Right cardiac atrium (tissue), 5 donors: ENCODE results near the gene C22orf23. TPM values are rescaled to one million over a fixed set of nuclear protein-coding genes. Genes with fewer than 3 reads are reported as not detected.

Experiments
- ATAC-seq, 2 donors: fragments of 200-7000 bp; cut with Tn5 transposase; one replicate each; pipeline versions ENCODE4 v1.8.0 to v1.9.1; 2020; ENCODE audit warnings: moderate library complexity in 2 of 2, mild to moderate bottlenecking in 1 of 2
- DNase-seq, 3 donors: peaks; one replicate each; pipeline ENCODE4 v3.0.0-alpha.2; 2020
- H3K27ac ChIP-seq: one replicate; pipeline ENCODE4 v1.5.1; 2013; ENCODE audit warnings: mild to moderate bottlenecking, low read length, control low read depth, moderate library complexity
- H3K27me3 ChIP-seq: one replicate; pipeline ENCODE4 v1.6.1; 2013; ENCODE audit not compliant: control insufficient read depth, insufficient read depth
- H3K4me1 ChIP-seq: one replicate; pipeline ENCODE4 v1.6.1; 2013; ENCODE audit warnings: low read length; ENCODE audit not compliant: control insufficient read depth, insufficient read depth
- H3K4me3 ChIP-seq: one replicate; pipeline ENCODE4 v1.5.1; 2013; ENCODE audit warnings: low read length, control low read depth
- H3K9me3 ChIP-seq: one replicate; pipeline ENCODE4 v1.6.1; 2013; ENCODE audit warnings: low read length; ENCODE audit not compliant: control insufficient read depth
- WGBS: extraction: QIAGEN DNeasy Blood & Tissue Kit; methylation state at CpG from one replicate; pipeline ENCODE4 v1.1.7; 2013; 5-methylcytosine and 5-hydroxymethylcytosine counted together
- intact Hi-C, 4 donors: fragments of 100-400 bp; cut with DNase I; formaldehyde crosslinking; loops; one replicate each; pipeline versions ENCODE4 v1.11.0 to v1.14.0; 2022 to 2023
- microRNA-seq, 2 donors: library from miRNA; unstranded; fragments of <30 nt; microRNA quantifications; one replicate each; pipeline ENCODE4 v1.2.0, GENCODE V29; 2020 to 2021
- polyA plus RNA-seq: library from polyadenylated mRNA; stranded (reverse); fragments of 200-250 nt; gene quantifications from one replicate; pipeline ENCODE4 v1.2.3, GENCODE V29; 2013
- total RNA-seq, 4 donors: library from RNA; stranded (reverse); fragmentation: NEBNext Ultra II Directional; extraction: Animal tissue kit (Norgen Biotek cat#: 25700); gene quantifications; one replicate each; pipeline ENCODE4 v1.2.1, GENCODE V29; 2021
- donor health status: healthy with polysubstance abuse.
- donor health status: DM: no; HTN: yes; CAD: no.
- donor health status: DM: no; HTN: no; CAD: no.
- donor health status: DM: no; HTN: yes; CAD: no; lungs with severe emphysema.
- donor health status: DM: yes; HTN: yes; CAD: no.

Gene C22orf23
- total and polyA plus RNA-seq, 5 donors = 0.19 to 0.54 (median 0.34) TPM

DNA sequence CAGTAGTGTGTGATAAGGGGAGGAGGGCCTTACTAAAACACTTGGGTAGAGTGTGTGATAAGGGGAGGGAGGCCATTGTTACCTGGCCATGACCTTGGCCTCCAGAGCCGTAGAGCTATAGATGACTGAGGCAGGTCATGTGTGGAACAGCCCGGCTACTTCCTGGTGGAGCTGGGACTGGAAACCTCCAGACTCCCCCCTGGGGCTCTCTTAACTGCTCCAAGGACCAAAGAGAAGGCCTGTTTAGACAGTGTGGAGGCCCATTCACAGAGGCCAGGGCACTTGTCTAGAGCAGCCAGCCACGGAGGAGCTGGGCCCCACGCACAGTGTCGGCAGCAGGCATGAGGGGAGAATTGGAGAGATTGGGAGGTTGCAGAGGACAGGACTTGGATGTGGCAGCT is 59.8 kb downstream of the C22orf23 start:
- DNase-seq (no peak), ATAC-seq (peak; percentile 9)
- 68% methylated on average over 5 of the region's 5 CpGs for WGBS
- Histone ChIP-seq H3K9me3 (no peaks in the 10 kb centered on the region), H3K4me1 (peaks cover 21% of the 10 kb centered on the region), H3K4me3 (no peak overlapping the region), H3K27me3 (no peaks in the 10 kb centered on the region), H3K27ac (no peak overlapping the region)
- intact Hi-C loops = no loop called here

Small RNAs within 50 kb of the gene (microRNA-seq; reads per million reads assigned to microRNA genes)
- gene MIR4534 (0 to 0.54 reads per million in 2 donors), gene MIR6820 (0.84 to 1.6 reads per million in 2 donors)

Other genes with a start within 250 kb of the C22orf23 start
- gene GCAT, start 145.7 kb downstream of the C22orf23 start, total RNA-seq = 10 to 100 TPM; 10.3 to 20.2 (median 15.3) TPM
- 19.5 TPM for gene GCAT, start 145.7 kb downstream of the C22orf23 start, polyA plus RNA-seq
- not detected for gene GALR3, start 130.2 kb downstream of the C22orf23 start, total RNA-seq
- gene GALR3, start 130.2 kb downstream of the C22orf23 start, polyA plus RNA-seq = not detected
- gene ANKRD54, start 109.3 kb downstream of the C22orf23 start, total RNA-seq = 10 to 100 TPM; 10.9 to 16.5 (median 14.5) TPM
- gene ANKRD54, start 109.3 kb downstream of the C22orf23 start, polyA plus RNA-seq = 12.1 TPM
- 100 to 1,000 TPM; 291 to 354 (median 334) TPM for gene EIF3L, start 104.2 kb downstream of the C22orf23 start, total RNA-seq
- gene EIF3L, start 104.2 kb downstream of the C22orf23 start, polyA plus RNA-seq = 144 TPM
- gene MICALL1, start 47.3 kb downstream of the C22orf23 start, total RNA-seq = 10 to 100 TPM; 11.5 to 17.0 (median 14.2) TPM
- gene MICALL1, start 47.3 kb downstream of the C22orf23 start, polyA plus RNA-seq = 9.8 TPM
- gene POLR2F, start 98 bp upstream of the C22orf23 start, total RNA-seq = 10 to 100 TPM; 62.1 to 85.5 (median 76.9) TPM
- 159 TPM for gene POLR2F, start 98 bp upstream of the C22orf23 start, polyA plus RNA-seq
- 1 to 10 TPM; 3.5 to 5.9 (median 4.6) TPM for gene SOX10, start 31.0 kb upstream of the C22orf23 start, total RNA-seq
- 5.8 TPM for gene SOX10, start 31.0 kb upstream of the C22orf23 start, polyA plus RNA-seq
- 10 to 100 TPM; 23.8 to 26.5 (median 25.0) TPM for gene PICK1, start 103.8 kb upstream of the C22orf23 start, total RNA-seq
- 31.3 TPM for gene PICK1, start 103.8 kb upstream of the C22orf23 start, polyA plus RNA-seq
- gene SLC16A8, start 130.6 kb upstream of the C22orf23 start, total RNA-seq = under 1 TPM in 3 of 4 donors, not detected in 1; 0.41 to 0.68 (median 0.57) TPM
- gene SLC16A8, start 130.6 kb upstream of the C22orf23 start, polyA plus RNA-seq = 0.63 TPM
- under 1 TPM in 2 of 4 donors, not detected in 2; 0.17 to 0.53 TPM for gene BAIAP2L2, start 157.1 kb upstream of the C22orf23 start, total RNA-seq
- 0.20 TPM for gene BAIAP2L2, start 157.1 kb upstream of the C22orf23 start, polyA plus RNA-seq
- gene PLA2G6, start 228.2 kb upstream of the C22orf23 start, total RNA-seq = 10 to 100 TPM; 16.0 to 25.2 (median 17.6) TPM
- gene PLA2G6, start 228.2 kb upstream of the C22orf23 start, polyA plus RNA-seq = 16.0 TPM
- gene MAFF, start 248.4 kb upstream of the C22orf23 start, total RNA-seq = 10 to 100 TPM in 1 of 4 donors, 1 to 10 TPM in 3; 4.8 to 13.7 (median 7.1) TPM
- gene MAFF, start 248.4 kb upstream of the C22orf23 start, polyA plus RNA-seq = 20.5 TPM